Trophoblast cell (in vitro differentiated cells and primary cell): Measurements from ENCODE around the gene CAMSAP2.
A peak's percentile ranks its signal among the peaks of the same experiment; 100 is the strongest.

Experiments
- DNase-seq, 2 donors: peaks; one replicate each; pipeline ENCODE4 v3.0.0-alpha.2; 2016
- H2AFZ ChIP-seq: 2 replicates; pipeline ENCODE4 v1.6.1; 2013; ENCODE audit warnings: low read length, moderate library complexity, mild to moderate bottlenecking; ENCODE audit not compliant: insufficient read depth, poor library complexity
- H2AK5ac ChIP-seq: 2 replicates; pipeline ENCODE4 v1.6.1; 2013; ENCODE audit warnings: mild to moderate bottlenecking, low read length
- H2BK120ac ChIP-seq: 2 replicates; pipeline ENCODE4 v1.6.1; 2013; ENCODE audit warnings: low read length, mild to moderate bottlenecking, moderate library complexity; ENCODE audit not compliant: insufficient read depth, poor library complexity
- H2BK12ac ChIP-seq: 2 replicates; pipeline ENCODE4 v1.6.1; 2013; ENCODE audit warnings: mild to moderate bottlenecking, low read length, moderate library complexity
- H2BK5ac ChIP-seq: 2 replicates; pipeline ENCODE4 v1.6.1; 2013; ENCODE audit warnings: low read length, low read depth, moderate library complexity, mild to moderate bottlenecking; ENCODE audit not compliant: poor library complexity
- H3K14ac ChIP-seq: 2 replicates; pipeline ENCODE4 v1.6.1; 2013; ENCODE audit warnings: mild to moderate bottlenecking, low read length
- H3K18ac ChIP-seq: 2 replicates; pipeline ENCODE4 v1.6.1; 2013; ENCODE audit warnings: mild to moderate bottlenecking, low read length
- H3K23ac ChIP-seq: 2 replicates; pipeline ENCODE4 v1.6.1; 2013; ENCODE audit warnings: low read length
- H3K27ac ChIP-seq: 2 replicates; pipeline ENCODE4 v1.5.1; 2013; ENCODE audit warnings: low read depth, mild to moderate bottlenecking, inconsistent platforms, low read length, moderate library complexity
- H3K27me3 ChIP-seq: 2 replicates; pipeline ENCODE4 v1.6.1; 2013; ENCODE audit warnings: inconsistent platforms, mild to moderate bottlenecking, low read length, moderate library complexity; ENCODE audit not compliant: insufficient read depth
- H3K36me3 ChIP-seq, 2 experiments: 1 replicate in 1 of 2; 2 replicates in 1 of 2; pipeline ENCODE4 v1.6.1; 2013; ENCODE audit warnings: low read length in 2 of 2, mild to moderate bottlenecking in 2 of 2, moderate library complexity in 1 of 2; ENCODE audit not compliant: insufficient read depth in 2 of 2, control insufficient read depth in 1 of 2
- H3K4ac ChIP-seq: 2 replicates; pipeline ENCODE4 v1.6.1; 2013; ENCODE audit warnings: low read depth, mild to moderate bottlenecking, low read length, moderate library complexity
- H3K4me1 ChIP-seq, 2 experiments: 1 replicate in 1 of 2; 2 replicates in 1 of 2; pipeline ENCODE4 v1.6.1; 2013; ENCODE audit warnings: low read length in 2 of 2, mild to moderate bottlenecking in 2 of 2, moderate library complexity in 1 of 2; ENCODE audit not compliant: insufficient read depth in 2 of 2, control insufficient read depth in 1 of 2
- H3K4me2 ChIP-seq: 2 replicates; pipeline ENCODE4 v1.6.1; 2013; ENCODE audit warnings: inconsistent platforms, mild to moderate bottlenecking, low read length, moderate library complexity
- H3K4me3 ChIP-seq: 2 replicates; pipeline ENCODE4 v1.5.1; 2013; ENCODE audit warnings: mild to moderate bottlenecking, low read depth, low read length, inconsistent platforms
- H3K79me1 ChIP-seq: one replicate; pipeline ENCODE4 v1.6.1; 2013; ENCODE audit warnings: low read length
- H3K79me2 ChIP-seq: 2 replicates; pipeline ENCODE4 v1.6.1; 2013; ENCODE audit warnings: low read length, mild to moderate bottlenecking; ENCODE audit not compliant: control insufficient read depth, insufficient read depth, poor library complexity
- H3K9ac ChIP-seq: 2 replicates; pipeline ENCODE4 v1.6.1; 2013; ENCODE audit warnings: mild to moderate bottlenecking, low read length
- H3K9me3 ChIP-seq: 2 replicates; pipeline ENCODE4 v1.6.1; 2013; ENCODE audit warnings: low read depth, mild to moderate bottlenecking, control low read depth, inconsistent platforms, low read length; ENCODE audit not compliant: insufficient read depth
- H4K12ac ChIP-seq: 2 replicates; pipeline ENCODE4 v1.6.1; 2013; ENCODE audit warnings: low read depth, mild to moderate bottlenecking, low read length, moderate library complexity
- H4K8ac ChIP-seq: 2 replicates; pipeline ENCODE4 v1.6.1; 2013; ENCODE audit warnings: low read depth, mild to moderate bottlenecking, low read length, moderate library complexity
- H4K91ac ChIP-seq: one replicate; pipeline ENCODE4 v1.6.1; 2013; ENCODE audit warnings: low read depth, mild to moderate bottlenecking, low read length, moderate library complexity
- WGBS: extraction: QIAGEN DNeasy Blood & Tissue Kit; methylation state at CpG from one replicate; pipeline ENCODE4 v1.1.7; 2013; ENCODE audit warnings: missing lambda C conversion rate; ENCODE audit not compliant: insufficient read length, insufficient coverage; ENCODE audit errors: extremely low coverage; 5-methylcytosine and 5-hydroxymethylcytosine counted together

Gene CAMSAP2

GRCh38 chr1:200831091-200831490 lies 92.4 kb downstream of the CAMSAP2 start:
- Histone ChIP-seq H3K27me3 (no peaks in the 10 kb centered on the region), H2BK5ac (no peak overlapping the region), H2BK12ac (no peak overlapping the region), H3K14ac (no peak overlapping the region), H3K4ac (no peak overlapping the region), H3K79me2 (no peaks in the 10 kb centered on the region), H3K23ac (no peak overlapping the region), H4K12ac (no peak overlapping the region), H3K79me1 (no peaks in the 10 kb centered on the region), H2BK120ac (no peak overlapping the region), H3K27ac (no peak overlapping the region), H3K9me3 (no peaks in the 10 kb centered on the region), H4K8ac (no peak overlapping the region), H3K4me3 (no peak overlapping the region), H4K91ac (no peak overlapping the region), H3K4me2 (no peak overlapping the region), H2AK5ac (no peak overlapping the region), H2AFZ (no peak overlapping the region), H3K36me3 (peaks cover 7 to 9% of the 10 kb centered on the region in 2 experiments), H3K4me1 (no peaks in the 10 kb centered on the region), H3K9ac (no peak overlapping the region), H3K18ac (no peak overlapping the region)
- WGBS: no CpG with 5 or more reads among the region's 2 CpGs
- DNase-seq: no peak

GRCh38 chr1:200834383-200834782 lies 95.7 kb downstream of the CAMSAP2 start:
- Histone ChIP-seq H3K18ac (no peak overlapping the region), H4K12ac (no peak overlapping the region)
- WGBS: no CpG with 5 or more reads among the region's 5 CpGs

GRCh38 chr1:200836213-200836612 lies 97.5 kb downstream of the CAMSAP2 start:
- no peaks in the 10 kb centered on the region for H3K9me3 ChIP-seq
- no peak overlapping the region for H3K14ac ChIP-seq
- no peak overlapping the region for H2AK5ac ChIP-seq
- no peak overlapping the region for H3K4ac ChIP-seq
- no peaks in the 10 kb centered on the region for H3K4me1 ChIP-seq
- H3K27ac ChIP-seq: no peak overlapping the region
- H3K23ac ChIP-seq: no peak overlapping the region
- H2BK120ac ChIP-seq: no peak overlapping the region
- no peak overlapping the region for H3K9ac ChIP-seq
- H3K4me3 ChIP-seq: no peak overlapping the region
- no peaks in the 10 kb centered on the region for H3K27me3 ChIP-seq
- no peak overlapping the region for H2BK12ac ChIP-seq
- no peak overlapping the region for H2BK5ac ChIP-seq
- H2AFZ ChIP-seq: no peak overlapping the region
- no peak overlapping the region for H4K12ac ChIP-seq
- H4K8ac ChIP-seq: no peak overlapping the region
- DNase-seq: no peak
- H3K79me2 ChIP-seq: no peaks in the 10 kb centered on the region
- no peak overlapping the region for H3K18ac ChIP-seq
- no peaks in the 10 kb centered on the region for H3K79me1 ChIP-seq
- peaks cover 7 to 13% of the 10 kb centered on the region in 2 experiments for H3K36me3 ChIP-seq
- WGBS: no CpG with 5 or more reads among the region's 3 CpGs
- no peak overlapping the region for H4K91ac ChIP-seq
- no peak overlapping the region for H3K4me2 ChIP-seq

More at GRCh38 chr1:200834383-200834782, 95.7 kb downstream of the CAMSAP2 start:
- H3K79me2 ChIP-seq: no peaks in the 10 kb centered on the region
- H3K4me2 ChIP-seq: no peak overlapping the region
- no peaks in the 10 kb centered on the region for H3K9me3 ChIP-seq
- no peak overlapping the region for H3K27ac ChIP-seq
- H3K36me3 ChIP-seq: peaks cover 7 to 9% of the 10 kb centered on the region in 2 experiments
- H3K4me1 ChIP-seq: no peaks in the 10 kb centered on the region
- no peak overlapping the region for H2BK12ac ChIP-seq
- H3K23ac ChIP-seq: no peak overlapping the region
- no peaks in the 10 kb centered on the region for H3K79me1 ChIP-seq
- no peak overlapping the region for H4K8ac ChIP-seq
- no peak overlapping the region for H4K91ac ChIP-seq
- H3K4me3 ChIP-seq: no peak overlapping the region
- H3K27me3 ChIP-seq: no peaks in the 10 kb centered on the region
- H3K4ac ChIP-seq: no peak overlapping the region
- no peak overlapping the region for H2BK5ac ChIP-seq
- H2AK5ac ChIP-seq: no peak overlapping the region
- no peak overlapping the region for H3K9ac ChIP-seq
- H2BK120ac ChIP-seq: no peak overlapping the region
- no peak for DNase-seq
- H2AFZ ChIP-seq: no peak overlapping the region
- H3K14ac ChIP-seq: no peak overlapping the region

GRCh38 chr1:200837931-200838571 lies 99.4 kb downstream of the CAMSAP2 start:
- Histone ChIP-seq H2AFZ (no peak overlapping the region), H3K4me2 (no peak overlapping the region), H3K14ac (no peak overlapping the region), H3K79me1 (no peaks in the 10 kb centered on the region), H3K18ac (no peak overlapping the region), H3K4me3 (no peak overlapping the region), H3K79me2 (no peaks in the 10 kb centered on the region), H4K8ac (no peak overlapping the region), H3K27ac (no peak overlapping the region), H3K27me3 (no peaks in the 10 kb centered on the region), H3K36me3 (peaks cover 7 to 13% of the 10 kb centered on the region in 2 experiments), H2BK120ac (no peak overlapping the region), H4K91ac (no peak overlapping the region), H3K9me3 (no peaks in the 10 kb centered on the region), H3K23ac (no peak overlapping the region), H3K9ac (no peak overlapping the region), H3K4me1 (no peaks in the 10 kb centered on the region), H2AK5ac (no peak overlapping the region), H2BK5ac (no peak overlapping the region), H3K4ac (no peak overlapping the region), H2BK12ac (no peak overlapping the region), H4K12ac (no peak overlapping the region)
- WGBS: no CpG with 5 or more reads among the region's 2 CpGs
- DNase-seq: peak in 1 of 2 donors; percentile 57
